Astrocyte of the cerebellum (primary cell): ENCODE results near the gene MRTO4.
A peak's percentile ranks its signal among the peaks of the same experiment; 100 is the strongest.
"Not testable (repeated sequence)": the region's sequence is repeated elsewhere in the genome, so short reads cannot be mapped to it uniquely, and the experiment has no call there.

Experiments used
- DNase-seq: peaks from one replicate; pipeline ENCODE4 v3.0.0-alpha.2; 2011; ENCODE audit warnings: low read depth
- H3K4me3 ChIP-seq: 2 replicates; pipeline ENCODE4 v1.5.1; 2011; ENCODE audit warnings: mild to moderate bottlenecking, low read depth, low read length, moderate library complexity
- CTCF ChIP-seq: IDR thresholded peaks from 2 replicates; pipeline ENCODE4 v1.5.1; 2012; ENCODE audit warnings: low read length, low read depth, moderate library complexity, mild to moderate bottlenecking; ENCODE audit errors: missing control alignments
- in situ Hi-C: cut with HindIII; loops from 2 replicates; pipeline ENCODE4 v1.10.0; 2017; ENCODE audit warnings: low sequenced_read_pairs

Gene MRTO4

GRCh38 chr1:19287436-19288185 lies 36.0 kb downstream of the MRTO4 start:
- TF ChIP-seq CTCF: no peak
- no peak overlapping the region for H3K4me3 ChIP-seq
- in situ Hi-C loops: no loop called here
- DNase-seq: no peak

- in situ Hi-C loops, DNase-seq: not testable (repeated sequence)
- peak within 1 kb of the TSS; percentile 37 for H3K4me3 ChIP-seq
These were observed 37.0 kb downstream of the MRTO4 start, which contains the start of gene AKR7A3 for GRCh38 chr1:19288324-19289241. AKR7A3 (minus strand) TSS chr1:19288770; CDS start chr1:19288709, 61 bp downstream.

GRCh38 chr1:19289244-19289643 lies 37.6 kb downstream of the MRTO4 start:
- peak overlapping the region; percentile 37 for H3K4me3 ChIP-seq
- DNase-seq: no peak
- in situ Hi-C loops: no loop called here
- TF ChIP-seq CTCF: no peak

- in situ Hi-C loops: no loop called here
- H3K4me3 ChIP-seq: no peak overlapping the region
- no peak for TF ChIP-seq CTCF
- no peak for DNase-seq
These were observed 43.0 kb downstream of the MRTO4 start for GRCh38 chr1:19294638-19295037.

- H3K4me3 ChIP-seq: no peak overlapping the region
- no peak for DNase-seq
- in situ Hi-C loops: no loop called here
- TF ChIP-seq CTCF: no peak
These were observed 48.6 kb downstream of the MRTO4 start for GRCh38 chr1:19300211-19300610.

GRCh38 chr1:19304081-19304480 lies 52.5 kb downstream of the MRTO4 start:
- DNase-seq, in situ Hi-C loops, H3K4me3 ChIP-seq: not testable (repeated sequence)

- in situ Hi-C loops: no loop called here
- H3K4me3 ChIP-seq: no peak overlapping the region
These were observed 54.3 kb downstream of the MRTO4 start for GRCh38 chr1:19305880-19306279.

More at GRCh38 chr1:19305880-19306279, 54.3 kb downstream of the MRTO4 start:
- DNase-seq: no peak
- no peak for TF ChIP-seq CTCF
